Neutrophil (primary cell): Measurements from ENCODE around the gene SLC6A13.
"Not testable (repeated sequence)": the region's sequence is repeated elsewhere in the genome, so short reads cannot be mapped to it uniquely, and the experiment has no call there.

ENCODE experiments used
- H3K27ac ChIP-seq: fragments of 200-600 bp; sonication (generic); 2 replicates; pipeline ENCODE4 v1.5.1; 2016; ENCODE audit warnings: mild to moderate bottlenecking, moderate library complexity
- H3K27me3 ChIP-seq: fragments of 200-600 bp; sonication (generic); 2 replicates; pipeline ENCODE4 v1.6.0; 2016; ENCODE audit warnings: mild to moderate bottlenecking
- H3K36me3 ChIP-seq: fragments of 200-600 bp; sonication (generic); 2 replicates; pipeline ENCODE4 v1.5.1; 2017
- H3K4me1 ChIP-seq, 2 experiments: fragments of 200-600 bp in 1 of 2; sonication (generic) in 1 of 2; 1 replicate in 1 of 2; 2 replicates in 1 of 2; pipeline versions ENCODE4 v1.5.1 to v1.6.1; 2013 to 2016; ENCODE audit warnings: low read depth in 1 of 2, low read length in 1 of 2, mild to moderate bottlenecking in 1 of 2, moderate library complexity in 1 of 2; ENCODE audit not compliant: control insufficient read depth in 1 of 2, insufficient read depth in 1 of 2
- H3K4me3 ChIP-seq, 2 experiments: fragments of 200-600 bp in 1 of 2; sonication (generic) in 1 of 2; 1 replicate in 1 of 2; 2 replicates in 1 of 2; pipeline ENCODE4 v1.5.1; 2013 to 2016; ENCODE audit warnings: low read depth in 1 of 2, low read length in 1 of 2, mild to moderate bottlenecking in 1 of 2, moderate library complexity in 1 of 2
- H3K9me3 ChIP-seq: fragments of 200-600 bp; sonication (generic); 2 replicates; pipeline ENCODE4 v1.5.1; 2016
- CTCF ChIP-seq: fragments of 200-600 bp; sonication (generic); IDR thresholded peaks from 2 replicates; pipeline ENCODE4 v1.5.1; 2016; ENCODE audit warnings: antibody characterized with exemption

SLC6A13 gene

DNA sequence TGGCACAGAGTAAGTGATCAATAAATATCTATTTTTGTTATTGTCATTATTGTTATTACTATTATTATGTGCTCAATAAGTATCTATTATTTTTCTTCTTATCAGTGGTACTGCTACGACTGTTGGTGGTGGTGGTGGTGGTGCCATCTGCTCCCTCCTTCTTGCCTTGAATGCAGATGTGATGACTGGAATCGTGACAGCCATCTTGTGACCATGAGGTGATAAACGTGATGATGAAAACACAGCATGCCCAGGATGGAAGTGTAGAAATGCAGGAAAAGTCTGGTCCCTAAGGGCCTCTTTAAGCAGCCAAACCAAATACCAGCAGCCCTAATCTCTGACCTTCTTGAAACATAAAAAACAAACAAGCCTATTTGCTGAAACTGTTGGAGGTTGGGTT is 71.1 kb downstream of the SLC6A13 start:
- Histone ChIP-seq H3K4me1 (peaks cover 0 to 6% of the 10 kb centered on the region in 2 experiments), H3K4me3 (no peak overlapping the region), H3K27me3 (peaks cover 53% of the 10 kb centered on the region), H3K36me3 (no peaks in the 10 kb centered on the region), H3K27ac (no peak overlapping the region), H3K9me3 (no peaks in the 10 kb centered on the region)
- no peak for TF ChIP-seq CTCF

DNA sequence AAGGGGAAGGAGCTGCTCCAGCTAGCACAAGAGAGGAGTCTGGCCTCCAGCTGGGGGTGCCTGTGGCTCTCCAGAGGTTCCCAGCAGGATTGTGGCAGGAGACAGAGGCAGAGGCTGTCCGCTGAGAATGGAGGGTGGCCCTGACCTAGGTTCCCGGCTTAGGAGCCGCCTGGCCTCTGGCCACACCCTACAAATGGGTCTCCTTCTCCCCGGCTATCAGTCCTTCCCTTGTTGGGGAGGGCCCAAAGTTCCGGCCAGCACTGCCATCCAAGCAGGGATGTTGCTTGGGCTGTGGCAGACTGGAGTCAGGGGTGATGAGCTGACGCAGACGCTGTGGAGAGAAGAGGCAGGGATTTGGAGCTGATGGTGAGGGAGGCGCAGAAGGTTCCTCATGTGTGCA is 71.8 kb downstream of the SLC6A13 start:
- H3K4me1 ChIP-seq = peaks cover 0 to 6% of the 10 kb centered on the region in 2 experiments

DNA sequence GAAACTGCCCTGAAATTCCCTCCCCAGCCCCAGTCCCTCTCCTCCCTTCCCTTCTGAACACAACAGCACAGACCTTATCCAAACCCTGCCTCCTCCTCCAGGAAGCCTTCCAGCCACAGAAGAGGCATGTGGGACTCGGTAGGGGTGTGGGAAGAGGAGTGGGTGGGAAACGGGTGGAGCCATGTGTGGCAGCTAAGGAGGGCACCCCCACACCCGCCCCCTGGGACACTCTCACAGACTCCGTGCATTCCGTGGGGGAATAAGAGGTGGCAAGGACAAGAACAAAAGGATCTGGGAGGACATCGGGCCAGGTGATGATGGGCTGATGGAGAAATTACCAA is 73.0 kb downstream of the SLC6A13 start:
- Histone ChIP-seq H3K27ac (no peak overlapping the region), H3K9me3 (no peaks in the 10 kb centered on the region), H3K4me1 (peaks cover 0 to 6% of the 10 kb centered on the region in 2 experiments), H3K27me3 (peaks cover 70% of the 10 kb centered on the region), H3K4me3 (no peak overlapping the region), H3K36me3 (no peaks in the 10 kb centered on the region)
- no peak for TF ChIP-seq CTCF

More for the DNA sequence above, 71.8 kb downstream of the SLC6A13 start:
- Histone ChIP-seq H3K27me3 (peaks cover 58% of the 10 kb centered on the region), H3K36me3 (no peaks in the 10 kb centered on the region), H3K4me3 (no peak overlapping the region), H3K9me3 (no peaks in the 10 kb centered on the region), H3K27ac (no peak overlapping the region)
- no peak for TF ChIP-seq CTCF

GRCh38 chr12:188910-189621 is 73.6 kb downstream of the SLC6A13 start:
- TF ChIP-seq CTCF = no peak
- Histone ChIP-seq H3K4me3 (peak overlapping the region in 1 of 2 experiments; percentile 30), H3K4me1 (peaks cover 0 to 6% of the 10 kb centered on the region in 2 experiments), H3K9me3 (no peaks in the 10 kb centered on the region), H3K36me3 (no peaks in the 10 kb centered on the region), H3K27ac (no peak overlapping the region), H3K27me3 (peaks cover 68% of the 10 kb centered on the region)

- H3K27ac ChIP-seq, H3K4me1 ChIP-seq, H3K36me3 ChIP-seq, H3K9me3 ChIP-seq: not testable (repeated sequence)
- peak overlapping the region in 1 of 2 experiments; percentile 30 for H3K4me3 ChIP-seq
- peaks cover 67% of the 10 kb centered on the region for H3K27me3 ChIP-seq
These were observed 74.4 kb downstream of the SLC6A13 start for GRCh38 chr12:187986-188909.
